ENCODE measurements around the gene CCDC157.

The CCDC157 gene

GRCh38 chr22:30425616-30426387, 69.0 kb downstream of the CCDC157 start, which contains the start of gene MTFP1:
TSS of gene MTFP1 (plus strand) at chr22:30425768. CDS start at chr22:30425880, 112 bp downstream.
- peak within 1 kb of the TSS; percentile 64 for H3K4me3 ChIP-seq (ENCODE audit: low read length)
- no peak for TF ChIP-seq CTCF (IDR thresholded peaks at IDR 0.05; ENCODE audit: insufficient read depth, low read depth, low read length, missing control alignments)
- peak; percentile 50 for DNase-seq (ENCODE audit: low read depth)
